IMR-90 (cell line): ENCODE data around the gene ROBO3.

Experiments used
- BHLHE40 ChIP-seq: fragments of 150-350 bp; IDR thresholded peaks from 2 replicates; pipeline ENCODE4 v1.6.1; 2016; ENCODE audit warnings: mild to moderate bottlenecking, low read depth, low read length
- FOS ChIP-seq: fragments of 150-350 bp; IDR thresholded peaks from 2 replicates; pipeline ENCODE4 v1.6.1; 2016; ENCODE audit warnings: low read depth, low read length
- MAFK ChIP-seq: IDR thresholded peaks from 2 replicates; pipeline ENCODE4 v1.6.1; 2012; ENCODE audit warnings: low read depth, low read length, improper control_type of control experiment
- MXI1 ChIP-seq: IDR thresholded peaks from 2 replicates; pipeline ENCODE4 v1.6.1; 2012; ENCODE audit warnings: low read depth, mild to moderate bottlenecking, low read length, moderate library complexity, borderline replicate concordance
- NFE2L2 ChIP-seq: fragments of 150-350 bp; IDR thresholded peaks from 2 replicates; pipeline ENCODE4 v1.6.1; 2016; ENCODE audit warnings: low read depth, mild to moderate bottlenecking, low read length
- POLR2A ChIP-seq: IDR thresholded peaks from 2 replicates; pipeline ENCODE4 v1.6.1; 2012; ENCODE audit warnings: mild to moderate bottlenecking, low read depth, low read length
- RAD21 ChIP-seq: IDR thresholded peaks from 2 replicates; pipeline ENCODE4 v1.6.1; 2012; ENCODE audit warnings: low read length, improper control_type of control experiment
- RFX5 ChIP-seq: IDR thresholded peaks from 2 replicates; pipeline ENCODE4 v1.8.0; 2012; ENCODE audit warnings: low read depth, mild to moderate bottlenecking, low read length, moderate library complexity
- SMC3 ChIP-seq: fragments of 150-350 bp; IDR thresholded peaks from 2 replicates; pipeline ENCODE4 v1.6.1; 2016; ENCODE audit warnings: low read depth, mild to moderate bottlenecking, antibody characterized with exemption, low read length, moderate library complexity
- TF ChIP-seq, protein P1 (sequence below): conservative IDR thresholded peaks from 2 replicates; pipeline ENCODE4 v1.5.1; 2012; ENCODE audit warnings: mild to moderate bottlenecking, low read depth, low read length, improper control_type of control experiment

DNA sequence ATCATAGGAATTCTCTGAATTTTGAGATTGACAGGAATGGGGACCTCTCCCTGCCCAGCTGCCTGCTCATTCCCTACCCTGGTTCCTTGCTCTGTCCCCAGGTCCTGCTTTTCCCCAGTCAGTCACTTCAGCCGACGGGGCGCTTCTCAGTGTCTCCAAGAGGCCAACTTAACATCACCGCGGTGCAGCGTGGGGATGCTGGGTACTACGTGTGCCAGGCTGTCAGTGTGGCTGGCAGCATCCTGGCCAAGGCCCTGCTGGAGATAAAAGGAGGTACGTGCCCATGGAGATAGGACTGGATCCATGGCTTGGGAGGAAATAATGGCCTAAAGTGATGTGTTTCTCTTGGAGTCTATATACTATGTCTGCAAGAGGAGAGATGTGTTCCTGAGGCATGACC, 7.0 kb downstream of the ROBO3 start:
- TF ChIP-seq, protein P1, sequence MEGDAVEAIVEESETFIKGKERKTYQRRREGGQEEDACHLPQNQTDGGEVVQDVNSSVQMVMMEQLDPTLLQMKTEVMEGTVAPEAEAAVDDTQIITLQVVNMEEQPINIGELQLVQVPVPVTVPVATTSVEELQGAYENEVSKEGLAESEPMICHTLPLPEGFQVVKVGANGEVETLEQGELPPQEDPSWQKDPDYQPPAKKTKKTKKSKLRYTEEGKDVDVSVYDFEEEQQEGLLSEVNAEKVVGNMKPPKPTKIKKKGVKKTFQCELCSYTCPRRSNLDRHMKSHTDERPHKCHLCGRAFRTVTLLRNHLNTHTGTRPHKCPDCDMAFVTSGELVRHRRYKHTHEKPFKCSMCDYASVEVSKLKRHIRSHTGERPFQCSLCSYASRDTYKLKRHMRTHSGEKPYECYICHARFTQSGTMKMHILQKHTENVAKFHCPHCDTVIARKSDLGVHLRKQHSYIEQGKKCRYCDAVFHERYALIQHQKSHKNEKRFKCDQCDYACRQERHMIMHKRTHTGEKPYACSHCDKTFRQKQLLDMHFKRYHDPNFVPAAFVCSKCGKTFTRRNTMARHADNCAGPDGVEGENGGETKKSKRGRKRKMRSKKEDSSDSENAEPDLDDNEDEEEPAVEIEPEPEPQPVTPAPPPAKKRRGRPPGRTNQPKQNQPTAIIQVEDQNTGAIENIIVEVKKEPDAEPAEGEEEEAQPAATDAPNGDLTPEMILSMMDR, result no peak
- TF ChIP-seq POLR2A, result no peak
- no peak for TF ChIP-seq SMC3
- TF ChIP-seq RAD21, result no peak
- no peak for TF ChIP-seq RFX5
- no peak for TF ChIP-seq FOS
- no peak for TF ChIP-seq MAFK
- no peak for TF ChIP-seq NFE2L2
- TF ChIP-seq MXI1, result no peak
- no peak for TF ChIP-seq BHLHE40
